GM21381 (cell line): ENCODE data around the gene KLHL6.

Experiments
- ATAC-seq: cut with Tn5 transposase; IDR thresholded peaks from one replicate; pipeline ENCODE4 v1.9.1; 2021; ENCODE audit warnings: mild to moderate bottlenecking, moderate library complexity; ENCODE audit not compliant: unreplicated experiment

The KLHL6 gene

DNA sequence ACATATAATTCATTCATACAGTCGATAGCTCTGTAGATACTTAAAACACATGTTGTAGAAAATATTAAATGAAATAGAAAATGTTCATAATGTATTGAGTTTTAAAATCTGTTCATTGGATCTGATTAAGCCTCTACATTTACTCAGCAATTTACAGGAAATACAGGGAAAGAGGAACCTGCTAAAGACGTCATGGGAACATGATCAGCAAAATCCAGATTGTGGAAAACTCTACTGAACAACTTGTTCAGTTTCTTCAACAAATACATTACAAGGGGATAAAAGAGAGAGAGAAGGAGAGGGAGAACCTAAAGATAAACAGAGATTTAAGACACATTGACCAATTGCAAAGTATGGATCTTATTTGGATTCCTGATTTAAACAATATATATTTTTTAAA, 46.7 kb downstream of the KLHL6 start:
- ATAC-seq: no peak

DNA sequence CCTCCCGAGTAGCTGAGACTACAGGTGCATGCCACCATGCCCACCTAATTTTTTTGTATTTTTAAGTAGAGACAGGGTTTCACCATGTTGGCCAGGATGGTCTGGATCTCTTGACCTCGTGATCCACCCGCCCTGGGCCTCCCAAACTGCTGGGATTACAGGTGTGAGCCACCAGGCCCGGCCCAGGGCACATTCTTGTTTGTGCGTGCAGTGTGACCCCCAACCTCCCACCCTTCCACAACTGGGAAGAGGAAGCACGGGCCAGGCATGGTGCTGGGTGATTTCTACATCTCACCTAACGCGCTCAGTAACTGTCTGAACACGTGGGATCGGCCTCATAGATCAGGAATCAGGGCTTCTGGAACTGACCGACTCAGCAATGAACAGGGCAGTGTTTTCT, 48.0 kb downstream of the KLHL6 start:
- ATAC-seq: no peak

DNA sequence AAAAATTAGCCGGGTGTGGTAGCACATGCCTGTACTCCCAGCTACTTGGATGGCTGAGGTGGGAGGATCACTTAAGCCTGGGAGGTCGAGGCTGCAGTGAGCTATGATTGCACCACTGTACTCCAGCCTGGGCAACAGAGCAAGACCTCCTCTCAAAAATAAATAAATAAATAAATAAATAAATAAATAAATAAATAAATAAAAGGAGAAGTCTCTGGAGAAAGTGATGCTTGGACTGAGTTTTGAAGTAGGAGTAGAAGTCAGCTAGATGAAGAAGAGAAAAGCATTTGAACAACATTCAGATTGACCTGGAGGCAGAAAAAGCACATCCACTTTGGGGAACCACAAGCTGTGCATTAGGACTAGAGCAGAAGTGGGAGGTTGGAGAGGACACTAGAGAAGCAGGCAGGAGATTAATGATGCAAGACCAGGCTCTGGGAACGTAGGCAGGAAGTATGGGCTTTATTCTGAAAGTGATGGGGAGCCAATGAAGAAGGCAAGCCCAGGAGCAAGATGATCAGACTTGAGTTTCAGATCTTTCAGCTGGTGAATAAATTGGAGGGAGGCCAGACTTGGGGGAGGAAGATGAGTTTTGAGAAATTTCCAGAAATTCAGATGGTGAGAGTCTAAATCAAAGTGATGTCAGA, 48.7 kb downstream of the KLHL6 start:
- no peak for ATAC-seq

DNA sequence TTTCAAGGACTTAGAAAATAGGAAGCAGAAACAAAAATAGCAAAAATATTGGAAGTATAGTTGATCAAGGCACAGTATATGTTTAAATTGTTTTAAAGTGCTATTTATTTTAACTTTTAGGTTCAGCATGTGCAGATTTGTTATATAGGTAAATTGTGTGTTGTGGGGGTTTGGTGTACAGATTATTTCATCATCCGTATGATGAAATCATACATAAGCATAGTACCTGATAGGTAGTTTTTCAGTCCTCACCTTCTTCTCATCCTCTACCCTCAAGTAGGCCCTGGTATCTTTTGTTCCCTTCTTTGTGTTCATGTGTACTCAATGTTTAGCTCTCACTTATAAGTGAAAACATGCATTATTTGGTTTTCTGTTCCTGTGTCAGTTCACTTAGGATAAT, 50.9 kb downstream of the KLHL6 start:
- ATAC-seq: no peak

DNA sequence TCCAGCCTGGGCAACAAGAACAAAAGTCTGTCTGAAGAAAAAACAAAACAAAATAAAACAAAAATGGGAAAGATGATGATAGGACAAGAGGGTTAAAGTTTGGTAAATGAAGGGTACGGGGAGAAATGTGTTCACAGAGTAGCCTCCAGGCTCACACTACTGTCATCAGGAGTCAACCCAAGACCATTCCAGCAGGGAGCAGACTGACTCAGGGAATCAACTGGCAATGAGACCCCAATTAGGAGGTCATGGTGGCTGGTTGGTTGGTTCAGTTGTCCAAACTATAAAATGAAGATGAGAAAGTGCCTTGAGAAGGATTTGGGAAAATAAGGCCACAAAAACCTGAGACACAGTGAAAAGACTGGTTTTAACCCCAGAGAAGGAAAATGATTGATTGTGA, 51.8 kb downstream of the KLHL6 start:
- no peak for ATAC-seq

DNA sequence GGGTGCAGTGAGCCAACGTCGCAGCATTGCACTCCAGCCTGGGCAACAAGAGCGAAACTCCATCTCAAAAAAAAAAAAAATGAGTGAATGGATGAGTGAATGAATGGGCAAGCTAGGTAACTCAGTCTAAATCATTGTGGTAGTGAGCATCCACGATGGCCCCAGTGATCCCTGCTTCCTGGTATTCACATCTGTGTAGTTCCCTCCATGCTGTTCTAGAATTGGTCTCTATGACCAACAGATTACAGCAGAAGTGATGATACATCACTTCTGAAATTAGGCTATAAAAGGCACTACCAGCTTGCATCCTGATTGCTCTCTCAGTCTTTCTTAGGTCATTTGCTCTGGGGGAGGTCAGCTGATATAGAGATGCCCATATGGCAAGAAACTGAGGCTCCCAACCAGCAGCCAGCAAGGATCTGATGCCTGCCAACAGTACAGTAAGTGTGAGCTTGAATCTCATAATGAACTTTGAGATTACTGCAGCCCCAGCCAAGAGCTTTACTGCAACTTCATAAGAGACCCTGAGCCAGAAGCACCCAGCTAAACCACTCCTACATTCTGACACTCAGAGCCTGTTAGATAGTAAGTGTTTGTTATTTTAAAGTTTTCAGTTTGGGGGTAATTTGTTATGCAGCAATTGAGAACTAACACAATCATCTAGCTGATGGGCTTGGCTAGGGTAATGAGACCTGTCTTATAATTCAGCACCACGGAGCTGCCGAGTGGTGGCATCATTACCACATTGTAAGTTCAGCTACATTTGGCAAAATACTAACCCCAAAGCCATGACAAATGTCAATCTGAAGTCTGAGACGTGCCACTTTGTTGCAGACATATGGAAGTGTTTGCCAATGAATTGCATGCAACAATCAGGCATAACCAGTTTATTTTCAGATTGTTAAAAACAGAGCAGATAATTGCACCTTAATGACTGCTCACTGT, 53.0 kb downstream of the KLHL6 start:
- ATAC-seq: no peak

DNA sequence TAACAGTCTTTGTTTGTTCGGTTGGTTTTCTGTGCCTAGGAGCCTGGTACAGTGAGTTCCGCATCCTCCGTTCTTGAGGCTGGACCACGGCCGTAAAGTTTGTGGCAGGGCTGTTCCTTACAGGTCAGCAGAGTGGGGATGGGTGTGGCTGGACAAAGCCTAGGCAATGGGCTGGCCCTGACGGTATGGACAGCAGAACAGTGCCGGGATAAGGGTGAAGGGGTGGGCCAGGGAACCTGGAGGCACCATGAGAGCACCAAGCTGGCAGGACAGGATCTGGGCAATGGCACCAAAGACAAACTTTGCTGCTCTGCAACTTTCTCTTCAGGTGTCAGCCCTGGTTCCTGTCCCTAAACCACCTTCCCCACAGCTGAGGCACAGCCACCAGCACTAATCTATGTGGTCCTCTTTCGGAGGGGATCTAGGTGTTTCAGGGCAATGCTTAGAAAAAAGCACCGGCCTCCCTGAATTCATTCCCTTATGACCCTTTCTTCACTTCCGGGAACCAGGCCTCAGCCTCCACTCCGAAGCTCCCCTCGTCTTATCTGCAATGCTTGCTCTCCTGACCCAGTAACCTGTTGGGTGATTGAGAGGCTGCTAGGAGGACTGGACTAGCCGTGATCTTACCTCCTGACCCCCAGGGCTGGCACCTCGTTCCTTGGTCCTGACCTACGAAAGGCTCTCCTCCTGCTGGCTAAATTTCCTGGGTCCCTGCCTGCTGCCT, 54.4 kb downstream of the KLHL6 start:
- ATAC-seq: no peak

DNA sequence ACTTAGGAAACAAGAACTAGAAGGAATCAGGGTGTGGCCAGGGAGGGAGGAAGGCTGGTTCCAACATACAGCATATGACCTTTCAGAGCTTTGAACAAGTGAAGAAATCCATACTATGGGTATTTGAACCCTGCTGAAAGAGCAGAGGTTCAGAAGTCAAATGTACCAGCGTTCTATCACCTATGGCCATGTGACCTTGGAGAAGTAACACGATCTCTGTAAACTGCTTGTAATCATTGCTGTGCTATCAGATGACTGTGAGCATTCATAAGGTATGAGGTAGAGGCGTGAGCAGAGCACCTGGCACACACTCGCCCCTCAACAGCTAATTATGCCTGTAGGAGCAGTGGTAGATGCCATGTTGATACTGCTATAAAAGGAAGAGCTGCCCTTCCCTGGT, 55.2 kb downstream of the KLHL6 start:
- no peak for ATAC-seq

DNA sequence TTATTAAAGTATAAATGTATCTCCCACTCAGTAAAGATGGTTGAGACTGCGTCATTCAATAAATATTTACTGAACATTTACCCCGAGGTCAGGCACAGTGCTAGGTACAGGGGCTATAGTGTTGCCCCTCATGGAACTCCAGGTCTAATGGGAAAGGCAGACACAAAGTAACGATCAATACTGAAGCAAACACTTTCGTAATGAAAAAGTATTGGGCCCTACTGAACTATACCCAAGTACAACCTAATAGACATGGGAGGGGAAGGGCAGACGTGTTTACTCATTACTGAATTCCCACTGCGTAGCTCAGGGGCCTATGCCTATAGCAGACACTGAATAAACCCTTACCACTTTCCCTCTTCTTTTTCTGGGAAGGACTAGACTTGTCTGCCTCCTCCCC, 56.9 kb downstream of the KLHL6 start:
- no peak for ATAC-seq

DNA sequence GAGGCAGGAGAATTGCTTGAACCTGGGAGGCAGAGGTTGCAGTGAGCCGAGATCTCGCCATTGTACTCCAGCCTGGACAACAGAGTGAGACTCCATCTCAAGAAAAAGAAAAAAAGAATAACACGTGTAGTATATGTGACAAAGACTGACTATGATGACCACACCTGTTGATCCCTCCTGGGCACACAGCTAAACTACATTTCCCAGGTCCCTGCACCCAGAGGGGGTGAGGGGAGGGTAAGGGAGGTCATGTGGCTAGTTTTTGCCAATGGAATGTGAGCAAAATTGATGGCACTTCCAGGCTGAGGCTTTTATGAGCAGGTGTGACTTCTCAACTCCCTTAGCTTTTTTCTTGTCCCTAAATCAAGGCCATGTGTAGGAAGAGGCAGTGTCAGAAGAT, 58.2 kb downstream of the KLHL6 start:
- no peak for ATAC-seq

DNA sequence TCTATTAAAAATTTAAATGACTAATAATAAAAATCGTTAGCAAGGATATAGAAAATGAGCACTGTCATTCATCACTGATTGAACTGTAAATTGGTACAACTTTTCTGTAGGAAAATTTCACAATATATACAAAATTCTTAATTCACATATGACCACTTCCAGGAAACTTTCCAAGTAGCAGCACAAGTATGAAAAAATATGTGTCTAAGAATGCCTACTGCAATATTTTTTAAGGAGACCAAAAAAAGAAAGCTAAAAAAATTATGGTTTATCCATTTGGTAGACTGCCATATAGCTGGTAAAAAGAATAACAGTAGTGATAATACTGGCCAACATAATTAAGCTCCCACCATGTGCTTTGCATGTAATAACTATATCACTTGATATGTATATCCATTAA, 59.2 kb downstream of the KLHL6 start:
- ATAC-seq: no peak

DNA sequence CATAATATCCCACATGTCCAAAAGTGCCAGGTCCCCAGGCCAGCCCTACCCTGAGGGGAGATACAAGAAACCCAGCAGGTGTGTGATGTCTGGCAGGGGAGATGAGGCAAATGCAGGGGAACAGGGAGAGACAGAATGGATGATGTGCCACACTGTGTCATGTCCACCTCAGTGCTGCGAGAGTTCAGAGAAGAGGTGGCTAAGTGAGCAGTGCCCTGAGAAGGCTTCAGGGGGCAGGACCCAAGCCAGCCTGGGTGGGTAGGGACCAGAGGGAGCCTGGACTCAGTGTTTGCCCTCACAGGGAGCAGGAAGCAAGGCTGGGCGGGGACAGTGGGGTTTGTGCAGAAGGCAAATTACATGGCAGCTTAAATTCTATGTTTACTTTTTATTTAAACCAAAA, 61.2 kb downstream of the KLHL6 start:
- no peak for ATAC-seq

DNA sequence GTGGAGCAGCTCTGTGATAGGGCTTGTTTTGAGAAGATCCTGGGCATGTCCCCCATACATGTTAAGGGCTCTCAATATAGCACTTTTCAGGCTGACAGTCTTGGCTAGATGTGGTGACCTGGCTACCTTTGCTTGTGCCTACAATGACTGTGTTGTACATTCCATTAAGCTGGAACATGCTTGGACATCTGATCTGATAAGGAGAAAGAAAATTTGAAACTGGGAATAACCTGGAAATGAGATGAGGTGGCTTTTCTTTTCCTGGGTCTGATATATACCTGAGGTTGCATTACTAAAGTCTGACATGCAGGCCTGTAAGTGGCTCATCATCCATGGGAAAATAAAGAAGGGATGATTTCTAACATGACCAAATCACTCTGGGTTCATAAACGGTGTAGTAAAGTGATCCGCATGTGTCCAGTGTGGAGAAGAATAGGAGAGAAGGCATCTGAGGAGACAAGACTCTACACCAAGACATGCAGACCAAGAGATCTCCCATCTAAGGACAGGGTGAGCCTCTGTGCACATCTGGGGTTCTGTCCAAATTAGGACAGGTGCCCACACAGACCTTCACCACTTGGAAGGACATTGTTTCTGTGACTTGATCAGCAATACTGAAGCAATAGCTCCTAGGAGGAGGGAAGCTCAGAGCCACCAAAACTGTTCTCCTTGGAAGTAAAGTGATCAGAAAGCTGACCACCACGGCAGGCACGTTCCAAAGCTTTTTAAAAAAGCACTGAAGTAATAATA, 62.0 kb downstream of the KLHL6 start:
- no peak for ATAC-seq

DNA sequence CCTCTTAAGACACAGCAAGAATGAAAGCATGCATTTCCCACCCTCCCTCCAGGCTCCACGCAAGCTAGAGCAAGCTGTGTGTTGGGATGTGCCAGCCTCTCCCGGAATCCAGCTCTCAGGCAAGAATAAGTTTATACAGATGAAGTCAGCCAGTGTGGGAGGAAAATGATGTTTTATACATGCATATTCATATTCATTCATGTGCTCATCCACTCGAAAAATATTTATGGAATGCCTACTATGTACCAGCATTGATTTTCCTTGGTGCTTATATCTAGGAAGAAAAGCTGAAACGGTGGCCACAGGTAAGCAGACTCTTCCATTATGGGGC, 62.7 kb downstream of the KLHL6 start:
- ATAC-seq: no peak

DNA sequence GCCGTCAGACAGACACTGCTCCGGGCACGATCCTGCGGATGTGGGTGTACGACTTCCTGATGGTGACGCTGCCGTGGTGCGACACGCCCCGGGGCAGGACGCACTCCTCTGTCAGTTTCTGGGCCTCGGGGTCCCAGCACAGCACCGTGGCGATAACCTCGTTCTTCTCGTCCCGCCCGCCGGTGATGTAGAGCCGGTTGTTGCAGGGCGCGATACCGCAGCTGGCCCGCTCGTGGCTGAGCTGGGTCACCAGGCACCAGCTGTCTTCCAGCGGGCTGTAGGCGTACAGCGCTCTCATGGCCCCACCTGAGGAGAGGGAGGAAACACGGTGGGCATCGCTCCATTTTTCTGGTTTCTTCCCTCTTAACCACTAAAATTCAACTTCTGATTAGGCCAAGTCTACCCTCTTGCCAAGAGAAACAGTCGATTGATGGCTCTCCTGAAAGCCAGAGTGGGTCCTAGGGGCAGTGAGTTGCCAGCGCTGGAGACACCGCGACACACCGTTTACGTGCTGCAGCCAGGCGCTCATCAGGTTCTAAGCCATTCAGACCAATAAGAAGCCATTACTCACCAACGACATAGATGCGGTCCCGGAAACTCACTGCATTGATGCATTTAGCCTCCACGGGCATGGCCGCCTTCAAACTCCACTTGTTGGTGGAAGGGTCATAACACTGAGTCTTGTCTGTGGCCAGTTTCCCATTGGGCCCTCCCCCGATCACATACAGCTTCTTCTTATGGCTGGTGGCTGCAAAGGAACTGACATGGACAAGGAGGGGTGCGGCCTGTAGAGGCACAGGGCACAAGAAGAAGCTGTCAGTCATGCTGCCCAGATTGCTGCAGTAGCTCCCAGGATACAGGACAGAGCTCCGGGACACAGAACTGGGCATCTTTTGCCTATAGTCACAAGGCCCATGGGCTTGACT, 63.3 kb downstream of the KLHL6 start:
- ATAC-seq: no peak

DNA sequence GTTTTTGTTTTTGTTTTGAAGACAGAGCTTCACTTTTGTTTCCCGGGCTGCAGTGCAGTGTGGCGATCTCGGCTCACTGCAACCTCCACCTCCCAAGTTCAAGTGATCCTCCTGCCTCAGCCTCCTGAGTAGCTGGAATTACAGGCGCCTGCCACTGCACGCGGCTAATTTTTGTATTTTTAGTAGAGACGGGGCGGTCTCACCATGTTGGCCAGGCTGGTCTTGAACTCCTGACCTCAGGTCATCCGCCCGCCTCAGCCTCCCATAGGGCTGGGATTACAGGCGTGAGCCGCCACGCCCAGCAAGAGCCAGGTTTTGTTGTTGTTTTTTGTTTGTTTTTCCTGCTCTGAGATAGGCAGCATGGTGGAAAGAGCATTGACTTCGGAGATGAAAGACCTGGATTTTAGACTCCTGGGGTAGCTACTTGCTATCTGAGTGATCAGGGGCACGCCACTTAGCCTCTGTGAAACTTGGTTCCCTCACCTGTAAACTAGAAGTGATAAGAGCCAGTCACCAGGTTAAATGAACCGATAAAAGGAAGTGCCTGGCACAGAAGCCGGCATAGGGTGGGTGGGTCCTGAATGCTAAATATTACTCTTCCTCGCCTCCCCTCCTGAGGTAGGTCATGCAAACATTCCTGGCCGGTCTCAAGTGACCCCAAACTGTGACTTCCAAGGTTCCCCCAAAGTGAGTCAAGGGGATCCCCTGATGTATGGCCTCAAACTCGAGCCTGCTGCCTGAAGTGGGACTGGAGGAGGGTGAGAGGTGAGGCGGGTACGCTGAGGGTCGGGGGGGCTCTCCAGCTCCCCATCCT, 64.2 kb downstream of the KLHL6 start:
- ATAC-seq: no peak

DNA sequence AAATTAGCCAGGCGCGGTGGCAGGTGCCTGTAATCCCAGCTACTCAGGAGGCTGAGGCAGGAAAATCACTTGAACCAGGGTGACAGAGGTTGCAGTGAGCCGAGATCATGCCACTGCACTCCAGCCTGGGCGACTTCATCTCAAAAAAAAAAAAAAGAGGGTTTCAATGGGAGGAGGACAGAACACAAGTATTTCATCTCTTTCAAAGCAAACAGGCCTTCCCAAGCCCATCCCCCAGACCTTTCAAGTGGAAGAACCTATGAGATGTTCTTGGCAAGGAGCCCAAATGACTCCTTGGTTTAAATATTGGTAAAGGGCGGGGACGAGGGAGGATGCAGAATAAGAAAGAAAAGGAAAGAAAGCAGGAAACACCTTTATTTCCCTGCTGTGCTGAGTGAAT, 64.9 kb downstream of the KLHL6 start:
- no peak for ATAC-seq

DNA sequence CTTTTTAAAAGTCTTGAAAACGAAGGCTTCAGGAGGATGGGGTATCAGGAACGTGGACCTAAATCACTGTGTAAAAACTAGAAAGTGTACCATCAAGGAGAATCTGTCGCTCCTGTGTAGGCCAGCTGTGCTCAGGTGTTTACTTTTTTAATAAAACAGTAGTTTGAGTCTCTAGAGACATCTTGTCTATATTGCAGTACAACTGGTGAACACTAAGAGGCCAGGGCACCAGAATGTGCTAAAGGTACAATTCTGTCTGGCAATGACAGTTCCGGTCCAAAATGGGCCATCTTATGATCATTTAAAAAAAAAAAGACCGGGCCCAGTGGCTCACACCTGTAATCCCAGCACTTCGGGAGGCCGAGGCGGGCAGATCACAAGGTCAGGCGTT, 65.3 kb downstream of the KLHL6 start:
- ATAC-seq: no peak

DNA sequence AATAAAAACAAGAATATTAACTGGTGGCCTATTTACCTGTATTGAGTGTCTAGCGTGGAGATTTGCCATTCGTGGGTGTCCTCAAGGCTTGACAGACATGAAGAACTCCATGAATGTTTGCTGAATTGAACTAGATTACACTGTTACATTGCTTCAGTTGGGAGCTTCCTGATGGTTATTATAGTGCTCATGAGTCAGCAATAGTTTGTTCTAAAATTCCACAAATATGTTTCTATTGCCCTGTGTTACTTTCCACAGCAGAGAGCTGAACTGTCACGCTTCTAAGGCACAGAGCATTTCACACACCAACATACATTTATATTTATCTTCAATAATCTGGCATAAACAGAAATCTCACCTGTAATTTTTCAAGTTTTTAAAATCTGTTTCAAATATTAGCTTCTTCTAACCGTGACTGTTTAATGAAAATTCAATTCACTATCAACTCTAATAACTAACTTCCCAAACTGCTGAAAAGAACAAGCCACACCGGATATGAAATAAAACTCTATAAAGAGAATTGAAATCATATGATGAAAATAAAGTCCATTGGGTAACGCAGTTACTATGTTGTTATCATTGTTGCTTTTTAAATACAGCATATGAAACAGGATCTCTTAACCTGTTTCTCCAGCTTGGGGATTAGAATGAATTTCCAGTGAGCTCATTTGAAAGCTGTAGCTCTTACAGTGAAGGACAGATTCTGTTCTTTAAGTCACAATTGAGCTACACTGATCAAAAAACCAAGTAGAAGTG, 65.9 kb downstream of the KLHL6 start:
- ATAC-seq: no peak
